PC-9 (cell line): Measurements from ENCODE around the gene ABCA7.

Experiments used
- CTCF ChIP-seq: fragments of 200-600 bp; sonication (generic); conservative IDR thresholded peaks from 2 replicates; pipeline ENCODE4 v1.6.1; 2017; ENCODE audit warnings: mixed run types, antibody characterized with exemption, mild to moderate bottlenecking, moderate library complexity
- EZH2 ChIP-seq: fragments of 200-600 bp; sonication (generic); IDR thresholded peaks from 2 replicates; pipeline ENCODE4 v1.8.0; 2017; ENCODE audit warnings: antibody characterized with exemption, low read depth

GRCh38 chr19:1016647-1017114 is 23.2 kb upstream of the ABCA7 start:
- TF ChIP-seq CTCF = no peak
- no peak for TF ChIP-seq EZH2
